GM19467 (cell line): ENCODE measurements around the gene TRMT112.

Source experiments
- ATAC-seq: cut with Tn5 transposase; IDR thresholded peaks from one replicate; pipeline ENCODE4 v1.9.1; 2021; ENCODE audit warnings: mild to moderate bottlenecking, moderate library complexity; ENCODE audit not compliant: unreplicated experiment

The TRMT112 gene

DNA sequence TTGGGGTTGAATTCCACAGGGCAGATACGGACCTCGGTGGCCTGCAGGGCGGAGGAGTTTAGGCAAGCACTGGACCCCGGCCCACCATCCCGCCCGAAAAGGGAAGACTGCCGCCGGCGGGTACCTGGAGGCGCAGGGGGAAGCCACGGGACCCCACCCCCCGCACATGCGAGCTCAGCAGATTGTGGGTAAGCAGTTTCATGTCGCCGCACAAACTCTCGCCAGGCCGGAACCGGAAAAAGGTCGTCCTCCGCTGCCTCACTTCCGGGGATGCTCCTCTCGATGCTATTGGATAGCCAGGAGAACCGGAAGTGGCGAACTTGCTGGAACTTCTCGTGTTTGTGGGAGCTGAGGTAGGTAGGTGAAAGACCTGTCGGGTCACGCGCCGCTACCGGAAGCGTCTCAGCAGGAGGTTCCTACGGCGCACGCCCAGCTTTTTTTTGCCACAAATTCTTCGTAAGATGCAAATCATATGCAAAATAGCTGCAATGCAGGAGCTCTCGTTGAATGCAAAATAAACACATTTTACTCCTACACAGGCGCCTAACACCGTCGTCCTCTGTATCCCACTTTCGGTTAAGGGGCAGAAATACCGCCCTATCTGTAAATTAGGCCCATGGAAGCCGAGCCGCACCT, at the start of gene TRMT112:
Gene TRMT112, minus strand, starts transcription at position 235 of the 636 bp plus-strand sequence. Its CDS starts 33 bp downstream, at position 202.
- ATAC-seq: peak; percentile 52

DNA sequence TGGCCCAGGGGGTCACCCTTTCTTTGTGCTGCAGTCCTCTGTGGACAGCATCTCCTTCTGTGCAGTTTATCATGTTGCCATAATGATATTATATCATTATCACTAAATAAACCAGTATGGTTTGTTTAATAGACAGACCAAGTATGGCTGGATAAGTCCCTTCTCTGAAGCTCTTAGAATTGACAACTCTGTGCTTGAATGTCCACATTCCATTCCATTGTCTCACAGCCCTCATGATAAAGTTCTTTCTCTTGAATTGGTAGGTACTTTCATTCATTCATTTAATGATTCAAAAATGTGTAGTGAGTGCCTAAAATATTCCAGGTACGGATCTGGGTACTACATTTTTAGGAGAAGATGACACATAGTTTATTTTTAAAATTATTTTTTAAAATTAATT, 49.4 kb upstream of the TRMT112 start:
- no peak for ATAC-seq

GRCh38 chr11:64364911-64365310, 47.6 kb upstream of the TRMT112 start:
- ATAC-seq: no peak

- no peak for ATAC-seq
Observed at GRCh38 chr11:64364435-64364834, 47.1 kb upstream of the TRMT112 start.

DNA sequence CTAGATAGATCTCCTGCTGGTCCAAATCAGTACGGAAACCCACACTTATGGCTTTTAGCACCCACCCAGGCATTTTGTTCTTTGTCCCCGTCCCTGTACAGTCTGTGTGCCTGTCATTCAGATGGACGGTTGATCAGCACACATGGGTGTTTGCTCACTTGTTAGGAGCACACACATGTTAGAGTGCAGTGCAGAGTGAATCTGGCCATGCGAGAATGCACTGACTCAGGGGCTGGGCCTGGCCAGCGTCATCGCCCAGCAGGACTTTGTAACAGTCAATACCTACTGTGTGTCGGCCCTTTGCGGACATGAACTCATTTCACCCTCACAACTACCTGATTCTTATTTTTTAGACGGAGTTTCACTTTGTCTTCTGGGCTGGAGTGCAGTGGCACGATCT, 45.0 kb upstream of the TRMT112 start:
- ATAC-seq: no peak

- ATAC-seq: no peak
Observed at GRCh38 chr11:64361659-64362058, 44.3 kb upstream of the TRMT112 start.

DNA sequence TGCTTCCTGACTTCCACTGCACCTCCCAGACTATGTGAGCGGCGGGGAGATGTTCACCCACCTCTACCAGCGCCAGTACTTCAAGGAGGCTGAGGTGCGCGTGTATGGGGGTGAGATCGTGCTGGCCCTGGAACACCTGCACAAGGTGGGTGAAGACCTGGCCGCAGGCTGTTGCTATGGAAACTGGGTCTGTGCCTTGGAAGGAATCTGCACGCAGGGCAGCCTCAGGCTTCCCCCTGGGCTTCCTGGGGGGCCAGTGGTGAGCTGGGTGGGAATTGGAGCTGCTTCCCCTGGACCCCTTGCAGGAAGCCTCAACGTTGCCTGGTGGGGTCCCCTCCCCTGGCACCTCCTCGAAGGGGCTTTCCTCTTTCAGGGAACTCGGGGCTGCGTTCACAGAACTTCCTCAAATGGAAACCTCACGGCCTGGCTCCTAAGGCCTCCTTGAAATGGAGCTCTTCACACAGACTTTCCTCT, 43.1 kb upstream of the TRMT112 start:
- ATAC-seq: no peak

DNA sequence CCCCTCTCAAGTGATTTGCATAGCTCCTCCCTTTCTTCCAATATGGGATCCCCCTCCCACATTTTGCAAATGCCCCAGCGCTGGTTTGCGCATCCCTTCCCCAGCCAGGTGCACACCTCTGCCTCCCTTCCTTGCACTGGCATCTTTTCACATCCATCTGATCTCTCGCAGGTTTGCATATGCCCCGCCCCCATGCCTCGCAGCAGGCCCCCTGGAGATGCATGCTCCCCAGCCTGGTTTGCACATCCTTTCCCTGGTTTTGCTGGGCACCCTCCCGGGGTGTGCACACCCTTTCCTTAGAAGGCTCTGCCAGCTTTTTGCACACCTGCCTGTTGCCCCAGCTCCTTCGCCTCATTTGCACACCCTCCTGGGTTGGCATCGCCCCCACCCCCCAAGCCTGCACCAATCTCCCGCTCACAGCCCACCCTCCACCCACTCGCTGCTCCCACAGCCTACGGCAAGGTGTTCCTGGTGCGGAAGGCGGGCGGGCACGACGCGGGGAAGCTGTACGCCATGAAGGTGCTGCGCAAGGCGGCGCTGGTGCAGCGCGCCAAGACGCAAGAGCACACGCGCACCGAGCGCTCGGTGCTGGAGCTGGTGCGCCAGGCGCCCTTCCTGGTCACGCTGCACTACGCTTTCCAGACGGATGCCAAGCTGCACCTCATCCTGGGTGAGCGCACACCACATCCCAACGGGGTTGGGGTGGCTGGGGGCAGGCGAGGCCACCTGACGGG, 42.5 kb upstream of the TRMT112 start:
- ATAC-seq: no peak

GRCh38 chr11:64358907-64359711, 41.8 kb upstream of the TRMT112 start, which contains the start of gene RPS6KA4:
Gene RPS6KA4 (plus strand): TSS chr11:64359162. CDS start chr11:64359236, 74 bp downstream.
- ATAC-seq: no peak

GRCh38 chr11:64358536-64358906, 41.2 kb upstream of the TRMT112 start:
- no peak for ATAC-seq

DNA sequence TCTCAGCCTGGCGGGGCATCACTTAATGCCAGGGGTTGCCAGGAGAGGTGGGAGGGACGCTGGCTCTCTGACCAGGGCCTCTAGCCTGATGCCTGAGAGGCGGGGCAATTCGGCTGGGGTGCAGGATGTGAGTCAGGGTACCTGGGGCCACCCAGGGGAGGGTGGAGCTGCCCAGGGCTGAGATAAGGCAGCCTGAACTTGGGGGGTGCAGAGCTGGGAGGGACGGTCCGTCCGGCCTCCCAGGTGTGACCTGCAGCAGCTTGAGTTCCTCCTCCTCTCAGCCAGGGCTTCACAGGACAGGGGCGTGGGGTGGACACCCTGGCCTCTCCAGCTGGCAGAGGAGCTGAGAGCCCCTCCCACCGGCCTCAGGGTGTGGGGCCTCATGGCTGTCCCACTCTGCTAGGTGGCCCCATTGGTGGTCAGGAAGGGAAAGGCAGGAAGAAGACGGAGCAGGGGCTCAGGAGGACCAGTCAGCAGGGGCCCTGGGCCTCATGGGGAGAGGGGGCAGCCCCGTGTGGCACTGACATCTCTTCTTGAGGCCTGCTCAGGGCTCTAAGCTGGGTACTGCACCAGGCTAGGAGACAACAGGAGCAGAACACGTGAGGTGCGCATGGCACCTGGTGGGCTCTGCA, 40.7 kb upstream of the TRMT112 start:
- no peak for ATAC-seq

GRCh38 chr11:64357446-64357845, 40.1 kb upstream of the TRMT112 start:
- no peak for ATAC-seq

DNA sequence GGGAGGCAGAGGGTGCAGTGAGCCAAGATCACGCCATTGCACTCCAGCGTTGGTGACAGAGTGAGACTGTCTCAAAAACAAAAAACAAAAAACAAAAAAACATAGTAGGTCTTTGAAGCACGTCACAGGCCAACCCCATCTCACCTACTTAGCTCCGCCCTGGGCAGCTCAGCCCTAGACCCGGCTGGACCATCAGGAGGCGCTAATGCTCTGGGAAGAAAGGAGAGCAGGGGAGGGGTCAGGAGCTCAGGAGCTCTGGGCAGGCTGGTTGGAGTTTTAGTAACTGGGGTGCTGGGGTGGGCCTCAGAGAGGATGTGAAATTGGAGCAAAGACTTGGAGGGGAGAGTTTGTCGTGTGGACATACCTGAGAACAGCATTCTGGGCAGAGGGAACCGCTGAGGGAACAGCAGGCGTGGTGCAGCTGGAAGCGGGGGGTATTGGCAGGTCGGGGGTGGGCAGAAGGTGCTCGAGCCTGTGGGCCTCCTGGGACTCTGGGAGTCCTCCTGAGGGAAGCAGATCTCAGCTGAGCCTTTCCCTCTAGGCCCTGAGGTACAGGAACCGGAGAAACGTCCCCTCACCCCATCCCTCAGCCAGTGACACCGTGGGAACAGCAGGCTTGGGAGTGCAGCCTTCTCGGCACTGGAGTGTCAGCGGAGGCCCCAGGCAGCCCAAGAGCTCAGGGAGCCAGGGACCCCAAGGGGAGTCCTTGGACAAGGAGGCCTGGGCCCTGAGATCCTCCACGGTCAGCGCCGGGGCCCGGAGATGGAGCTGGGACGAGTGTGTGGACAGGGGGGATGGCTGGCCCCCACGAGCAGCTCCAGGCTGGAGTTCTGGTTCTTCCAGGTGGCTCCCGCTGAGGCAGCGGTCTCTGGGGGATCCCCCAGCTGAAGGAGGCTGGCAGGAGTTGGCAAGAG, 39.4 kb upstream of the TRMT112 start:
- no peak for ATAC-seq

DNA sequence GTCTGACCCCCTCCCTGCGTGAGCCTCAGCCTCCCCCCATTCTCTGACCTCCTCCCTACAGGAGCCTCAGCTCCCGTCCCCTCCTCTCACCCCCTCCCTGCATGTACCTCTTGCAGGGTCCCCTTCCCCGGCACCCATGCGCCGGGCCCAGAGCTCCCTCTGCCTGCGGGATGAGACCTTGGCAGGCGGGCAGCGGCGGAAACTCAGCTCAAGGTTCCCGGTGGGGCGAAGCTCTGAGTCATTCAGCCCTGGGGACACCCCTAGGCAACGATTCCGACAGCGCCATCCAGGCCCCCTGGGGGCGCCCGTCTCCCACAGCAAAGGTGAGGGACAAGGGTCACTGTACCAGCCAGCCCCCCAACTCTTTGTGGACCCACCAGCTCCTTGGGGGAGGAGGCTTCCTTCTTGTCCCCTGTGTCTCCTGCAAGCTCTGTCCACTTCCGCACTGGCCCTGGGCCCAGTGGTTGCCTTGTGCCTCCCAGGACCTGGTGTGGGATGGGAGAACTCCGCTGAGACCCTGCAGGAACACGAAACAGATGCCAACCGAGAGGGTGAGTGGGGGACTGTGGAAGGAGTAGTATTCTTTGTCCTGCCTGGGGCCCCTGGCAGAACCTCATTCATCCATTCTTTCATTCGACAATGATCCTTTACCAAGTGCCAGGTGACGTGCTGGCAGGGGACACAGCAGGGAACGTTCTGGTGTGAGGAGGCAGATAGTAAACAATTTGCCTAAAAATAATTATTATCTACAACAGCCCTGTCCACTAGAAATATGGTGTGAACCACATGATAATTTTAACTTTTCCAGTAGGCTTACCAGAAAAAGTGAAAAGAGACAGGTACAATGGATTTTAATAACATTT, 38.0 kb upstream of the TRMT112 start:
- ATAC-seq: no peak

GRCh38 chr11:64353715-64354506, 36.6 kb upstream of the TRMT112 start:
- no peak for ATAC-seq

DNA sequence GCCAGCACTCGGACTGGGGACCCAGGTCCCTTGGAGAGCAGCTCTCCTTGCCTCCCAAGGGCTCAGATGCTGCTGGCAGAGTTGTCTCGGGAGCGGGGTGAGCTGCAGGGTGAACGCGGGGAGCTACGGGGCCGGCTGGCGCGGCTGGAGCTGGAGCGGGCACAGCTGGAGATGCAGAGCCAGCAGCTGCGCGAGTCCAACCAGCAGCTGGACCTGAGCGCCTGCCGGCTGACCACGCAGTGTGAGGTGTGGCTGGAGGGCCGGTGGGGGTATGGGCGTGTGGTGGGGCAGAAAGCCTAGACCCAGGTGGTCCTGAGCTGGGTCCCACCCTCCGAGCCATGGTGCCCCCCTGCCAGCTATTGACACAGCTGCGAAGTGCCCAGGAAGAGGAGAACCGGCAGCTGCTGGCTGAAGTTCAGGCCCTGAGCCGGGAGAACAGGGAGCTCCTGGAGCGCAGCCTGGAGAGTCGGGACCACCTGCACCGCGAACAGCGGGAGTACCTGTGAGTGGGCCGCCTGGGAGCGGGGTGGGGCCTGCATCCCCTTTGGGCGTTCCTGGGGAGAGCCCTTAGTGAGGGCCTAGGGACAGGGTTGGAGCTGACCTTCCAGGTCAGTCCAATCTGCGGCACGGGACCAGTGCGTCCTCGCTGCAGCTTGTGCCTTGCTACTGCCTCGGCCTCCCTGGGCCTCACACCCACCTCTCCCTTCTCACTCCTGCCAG, 35.8 kb upstream of the TRMT112 start:
- no peak for ATAC-seq

GRCh38 chr11:64352099-64352994, 35.0 kb upstream of the TRMT112 start:
- no peak for ATAC-seq
